HEK293T (cell line): ENCODE data around the gene ZNF385B.

ENCODE experiments used
- ELF4 ChIP-seq: fragments of 450-650 bp; IDR thresholded peaks from 2 replicates; pipeline ENCODE4 v1.6.1; 2017; ENCODE audit warnings: antibody characterized with exemption
- NFRKB ChIP-seq: fragments of 450-650 bp; IDR thresholded peaks from 2 replicates; pipeline ENCODE4 v1.6.1; 2016; ENCODE audit warnings: mild to moderate bottlenecking, moderate library complexity

GRCh38 chr2:179440642-179441251 is 420.7 kb downstream of the ZNF385B start:
- no peak for TF ChIP-seq NFRKB
- TF ChIP-seq ELF4, result no peak
